Progenitor cell of endocrine pancreas (in vitro differentiated cells): ENCODE data around the gene PON2. TPM values are rescaled to one million over a fixed set of nuclear protein-coding genes. Genes with fewer than 3 reads are reported as not detected.

ENCODE experiments used
- DNase-seq: peaks from one replicate; pipeline ENCODE4 v3.0.0; 2021; ENCODE audit warnings: low spot score; ENCODE audit not compliant: unreplicated experiment
- H3K27ac Mint-ChIP-seq: 2 replicates; pipeline ENCODE4 v1.8.0; 2021; ENCODE audit warnings: mild to moderate bottlenecking, moderate library complexity, mixed read lengths
- H3K27me3 Mint-ChIP-seq: 2 replicates; pipeline ENCODE4 v1.8.0; 2021; ENCODE audit warnings: mixed read lengths
- H3K36me3 Mint-ChIP-seq: 2 replicates; pipeline ENCODE4 v1.8.0; 2022; ENCODE audit warnings: mixed read lengths; ENCODE audit not compliant: insufficient read depth
- H3K4me1 Mint-ChIP-seq: 2 replicates; pipeline ENCODE4 v1.8.0; 2021; ENCODE audit warnings: low read depth, mixed read lengths
- H3K4me3 Mint-ChIP-seq: 2 replicates; pipeline ENCODE4 v1.8.0; 2021; ENCODE audit warnings: low read depth, mild to moderate bottlenecking, moderate library complexity, mixed read lengths
- H3K9me3 Mint-ChIP-seq: 2 replicates; pipeline ENCODE4 v1.8.0; 2021; ENCODE audit warnings: low read depth, mixed read lengths
- CTCF ChIP-seq: fragments of 200-600 bp; sonication (generic); IDR thresholded peaks from one replicate; pipeline ENCODE4 v1.5.0; 2021; ENCODE audit warnings: antibody characterized with exemption, mild to moderate bottlenecking; ENCODE audit not compliant: unreplicated experiment
- total RNA-seq: library from RNA; stranded (reverse); gene quantifications from 2 replicates; pipeline ENCODE4 v1.2.1, GENCODE V29; 2021

PON2 gene
- total RNA-seq, 1 donor from 2014 or later: 145 TPM

- TF ChIP-seq CTCF: no peak
- no peak for DNase-seq
- Mint-ChIP-seq H3K4me1 (peaks cover 18% of the 10 kb centered on the region), H3K4me3 (peak overlapping the region; percentile 84), H3K36me3 (peaks cover 17% of the 10 kb centered on the region), H3K27me3 (no peaks in the 10 kb centered on the region), H3K27ac (no peak overlapping the region), H3K9me3 (no peaks in the 10 kb centered on the region)
Measured at GRCh38 chr7:95433129-95433528, 1.7 kb downstream of the PON2 start.

- Mint-ChIP-seq H3K27ac (no peak overlapping the region), H3K36me3 (peaks cover 17% of the 10 kb centered on the region), H3K4me1 (peaks cover 22% of the 10 kb centered on the region), H3K27me3 (no peaks in the 10 kb centered on the region), H3K4me3 (no peak overlapping the region), H3K9me3 (no peaks in the 10 kb centered on the region)
- no peak for TF ChIP-seq CTCF
- DNase-seq: no peak
Measured at GRCh38 chr7:95432606-95433005, 2.2 kb downstream of the PON2 start.

- Mint-ChIP-seq H3K36me3 (peaks cover 18% of the 10 kb centered on the region), H3K4me3 (no peak overlapping the region), H3K27ac (no peak overlapping the region)
Measured at GRCh38 chr7:95430864-95431263, 4.0 kb downstream of the PON2 start.

GRCh38 chr7:95429241-95429990 lies 5.4 kb downstream of the PON2 start:
- no peak overlapping the region for H3K27ac Mint-ChIP-seq
- H3K36me3 Mint-ChIP-seq: peaks cover 22% of the 10 kb centered on the region
- H3K27me3 Mint-ChIP-seq: no peaks in the 10 kb centered on the region
- TF ChIP-seq CTCF: no peak
- H3K4me1 Mint-ChIP-seq: peaks cover 25% of the 10 kb centered on the region
- H3K9me3 Mint-ChIP-seq: no peaks in the 10 kb centered on the region
- DNase-seq: no peak
- H3K4me3 Mint-ChIP-seq: no peak overlapping the region

More at GRCh38 chr7:95430864-95431263, 4.0 kb downstream of the PON2 start:
- no peak for TF ChIP-seq CTCF
- DNase-seq: no peak
- H3K9me3 Mint-ChIP-seq: no peaks in the 10 kb centered on the region
- H3K27me3 Mint-ChIP-seq: no peaks in the 10 kb centered on the region
- peaks cover 31% of the 10 kb centered on the region for H3K4me1 Mint-ChIP-seq

GRCh38 chr7:95427914-95428516 lies 6.8 kb downstream of the PON2 start:
- no peak overlapping the region for H3K4me3 Mint-ChIP-seq
- H3K27me3 Mint-ChIP-seq: no peaks in the 10 kb centered on the region
- H3K27ac Mint-ChIP-seq: no peak overlapping the region
- peaks cover 29% of the 10 kb centered on the region for H3K36me3 Mint-ChIP-seq
- no peak for DNase-seq
- TF ChIP-seq CTCF: no peak
- H3K9me3 Mint-ChIP-seq: no peaks in the 10 kb centered on the region
- H3K4me1 Mint-ChIP-seq: peaks cover 18% of the 10 kb centered on the region
